Erythroblast (primary cell): Measurements from ENCODE around the gene SMS.

ENCODE experiments used
- GATA1 ChIP-seq: IDR thresholded peaks from 2 replicates; pipeline ENCODE4 v1.6.1; 2011; ENCODE audit warnings: low read depth, mild to moderate bottlenecking, control low read depth, low read length, moderate library complexity
- POLR2A ChIP-seq: IDR thresholded peaks from 2 replicates; pipeline ENCODE4 v1.6.1; 2011; ENCODE audit warnings: mild to moderate bottlenecking, low read length

DNA sequence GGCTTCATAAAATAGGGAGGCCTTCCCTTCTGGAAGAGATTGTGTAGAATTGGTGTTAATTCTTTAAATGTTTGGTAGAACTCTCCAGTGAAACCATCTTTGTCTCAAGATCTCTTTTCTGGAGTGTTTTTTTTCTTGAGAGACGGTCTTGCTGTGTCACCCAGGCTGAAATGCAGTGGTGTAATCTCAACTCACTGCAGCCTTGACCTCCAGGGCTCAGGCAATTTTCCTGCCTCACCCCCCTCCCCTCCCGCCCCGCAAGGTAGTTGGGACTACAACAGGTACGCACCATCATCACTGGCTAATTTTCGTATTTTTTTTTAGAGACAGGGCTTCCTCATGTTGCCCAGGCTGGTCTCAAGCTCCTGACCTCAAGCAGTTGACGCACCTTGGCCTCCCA lies 12.1 kb downstream of the SMS start:
- TF ChIP-seq POLR2A = no peak
- no peak for TF ChIP-seq GATA1
